Measurements from ENCODE around the gene MGLL. TPM values are rescaled to one million over a fixed set of nuclear protein-coding genes. Genes with fewer than 3 reads are reported as not detected.

MGLL gene
- total RNA-seq, 1 experiment from 2014 or later = 0.94 TPM

DNA sequence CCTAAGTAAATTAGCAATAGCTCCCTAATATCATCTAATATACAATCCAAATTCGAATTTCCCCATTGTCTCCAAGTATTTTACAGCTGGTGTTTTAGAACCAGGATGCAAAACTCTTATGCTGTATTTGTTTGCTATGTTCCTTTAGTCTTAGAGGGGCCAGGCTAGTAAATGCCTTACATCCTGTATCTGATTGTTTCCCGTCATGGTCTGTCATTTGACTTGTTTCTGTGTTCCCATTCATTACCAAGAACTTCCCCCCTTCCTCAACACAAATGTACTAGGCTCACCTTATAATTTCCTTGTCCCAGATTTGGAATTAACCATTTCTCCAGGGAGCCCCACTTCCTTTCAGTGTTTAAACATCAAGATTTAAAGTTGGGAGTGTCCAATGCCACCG is 95.4 kb downstream of the MGLL start:
- H3K4me1 Mint-ChIP-seq = peaks cover 27% of the 10 kb centered on the region
- ChIA-PET CTCF (no interaction called here), POLR2A (no interaction called here)
- H3K27me3 Mint-ChIP-seq (ENCODE audit: low read depth) = peaks cover 7% of the 10 kb centered on the region
- peaks cover 16% of the 10 kb centered on the region for H3K9me3 Mint-ChIP-seq
- no peak overlapping the region for H3K27ac Mint-ChIP-seq
- DNase-seq (ENCODE audit: low spot score) (no peak), ATAC-seq (no peak)
- TF ChIP-seq, protein P1, sequence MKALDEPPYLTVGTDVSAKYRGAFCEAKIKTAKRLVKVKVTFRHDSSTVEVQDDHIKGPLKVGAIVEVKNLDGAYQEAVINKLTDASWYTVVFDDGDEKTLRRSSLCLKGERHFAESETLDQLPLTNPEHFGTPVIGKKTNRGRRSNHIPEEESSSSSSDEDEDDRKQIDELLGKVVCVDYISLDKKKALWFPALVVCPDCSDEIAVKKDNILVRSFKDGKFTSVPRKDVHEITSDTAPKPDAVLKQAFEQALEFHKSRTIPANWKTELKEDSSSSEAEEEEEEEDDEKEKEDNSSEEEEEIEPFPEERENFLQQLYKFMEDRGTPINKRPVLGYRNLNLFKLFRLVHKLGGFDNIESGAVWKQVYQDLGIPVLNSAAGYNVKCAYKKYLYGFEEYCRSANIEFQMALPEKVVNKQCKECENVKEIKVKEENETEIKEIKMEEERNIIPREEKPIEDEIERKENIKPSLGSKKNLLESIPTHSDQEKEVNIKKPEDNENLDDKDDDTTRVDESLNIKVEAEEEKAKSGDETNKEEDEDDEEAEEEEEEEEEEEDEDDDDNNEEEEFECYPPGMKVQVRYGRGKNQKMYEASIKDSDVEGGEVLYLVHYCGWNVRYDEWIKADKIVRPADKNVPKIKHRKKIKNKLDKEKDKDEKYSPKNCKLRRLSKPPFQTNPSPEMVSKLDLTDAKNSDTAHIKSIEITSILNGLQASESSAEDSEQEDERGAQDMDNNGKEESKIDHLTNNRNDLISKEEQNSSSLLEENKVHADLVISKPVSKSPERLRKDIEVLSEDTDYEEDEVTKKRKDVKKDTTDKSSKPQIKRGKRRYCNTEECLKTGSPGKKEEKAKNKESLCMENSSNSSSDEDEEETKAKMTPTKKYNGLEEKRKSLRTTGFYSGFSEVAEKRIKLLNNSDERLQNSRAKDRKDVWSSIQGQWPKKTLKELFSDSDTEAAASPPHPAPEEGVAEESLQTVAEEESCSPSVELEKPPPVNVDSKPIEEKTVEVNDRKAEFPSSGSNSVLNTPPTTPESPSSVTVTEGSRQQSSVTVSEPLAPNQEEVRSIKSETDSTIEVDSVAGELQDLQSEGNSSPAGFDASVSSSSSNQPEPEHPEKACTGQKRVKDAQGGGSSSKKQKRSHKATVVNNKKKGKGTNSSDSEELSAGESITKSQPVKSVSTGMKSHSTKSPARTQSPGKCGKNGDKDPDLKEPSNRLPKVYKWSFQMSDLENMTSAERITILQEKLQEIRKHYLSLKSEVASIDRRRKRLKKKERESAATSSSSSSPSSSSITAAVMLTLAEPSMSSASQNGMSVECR (CRISPR knock-in tag; IDR thresholded peaks at IDR 0.05; ENCODE audit: borderline replicate concordance) = no peak
- TF ChIP-seq JAZF1 (CRISPR knock-in tag; IDR thresholded peaks at IDR 0.05) (no peak), ZNF317 (CRISPR knock-in tag; IDR thresholded peaks at IDR 0.05; ENCODE audit: borderline replicate concordance, low read depth) (no peak), ZNF416 (CRISPR knock-in tag; IDR thresholded peaks at IDR 0.05) (no peak), TEAD1 (CRISPR knock-in tag; IDR thresholded peaks at IDR 0.05) (no peak), TP53 (CRISPR knock-in tag; IDR thresholded peaks at IDR 0.05) (no peak), ZNF263 (CRISPR knock-in tag; IDR thresholded peaks at IDR 0.05; ENCODE audit: low read depth) (no peak), MYBL2 (CRISPR knock-in tag; IDR thresholded peaks at IDR 0.05) (no peak), ATF1 (CRISPR knock-in tag; IDR thresholded peaks at IDR 0.05) (no peak), PRRX2 (CRISPR knock-in tag; IDR thresholded peaks at IDR 0.05) (no peak)
- TF ChIP-seq, protein P2, sequence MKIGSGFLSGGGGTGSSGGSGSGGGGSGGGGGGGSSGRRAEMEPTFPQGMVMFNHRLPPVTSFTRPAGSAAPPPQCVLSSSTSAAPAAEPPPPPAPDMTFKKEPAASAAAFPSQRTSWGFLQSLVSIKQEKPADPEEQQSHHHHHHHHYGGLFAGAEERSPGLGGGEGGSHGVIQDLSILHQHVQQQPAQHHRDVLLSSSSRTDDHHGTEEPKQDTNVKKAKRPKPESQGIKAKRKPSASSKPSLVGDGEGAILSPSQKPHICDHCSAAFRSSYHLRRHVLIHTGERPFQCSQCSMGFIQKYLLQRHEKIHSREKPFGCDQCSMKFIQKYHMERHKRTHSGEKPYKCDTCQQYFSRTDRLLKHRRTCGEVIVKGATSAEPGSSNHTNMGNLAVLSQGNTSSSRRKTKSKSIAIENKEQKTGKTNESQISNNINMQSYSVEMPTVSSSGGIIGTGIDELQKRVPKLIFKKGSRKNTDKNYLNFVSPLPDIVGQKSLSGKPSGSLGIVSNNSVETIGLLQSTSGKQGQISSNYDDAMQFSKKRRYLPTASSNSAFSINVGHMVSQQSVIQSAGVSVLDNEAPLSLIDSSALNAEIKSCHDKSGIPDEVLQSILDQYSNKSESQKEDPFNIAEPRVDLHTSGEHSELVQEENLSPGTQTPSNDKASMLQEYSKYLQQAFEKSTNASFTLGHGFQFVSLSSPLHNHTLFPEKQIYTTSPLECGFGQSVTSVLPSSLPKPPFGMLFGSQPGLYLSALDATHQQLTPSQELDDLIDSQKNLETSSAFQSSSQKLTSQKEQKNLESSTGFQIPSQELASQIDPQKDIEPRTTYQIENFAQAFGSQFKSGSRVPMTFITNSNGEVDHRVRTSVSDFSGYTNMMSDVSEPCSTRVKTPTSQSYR (CRISPR knock-in tag; IDR thresholded peaks at IDR 0.05) = no peak
- no peak overlapping the region for H3K4me3 Mint-ChIP-seq
- peaks cover 8% of the 10 kb centered on the region; the same call in 1 of the 2 replicates for H3K36me3 Mint-ChIP-seq

DNA sequence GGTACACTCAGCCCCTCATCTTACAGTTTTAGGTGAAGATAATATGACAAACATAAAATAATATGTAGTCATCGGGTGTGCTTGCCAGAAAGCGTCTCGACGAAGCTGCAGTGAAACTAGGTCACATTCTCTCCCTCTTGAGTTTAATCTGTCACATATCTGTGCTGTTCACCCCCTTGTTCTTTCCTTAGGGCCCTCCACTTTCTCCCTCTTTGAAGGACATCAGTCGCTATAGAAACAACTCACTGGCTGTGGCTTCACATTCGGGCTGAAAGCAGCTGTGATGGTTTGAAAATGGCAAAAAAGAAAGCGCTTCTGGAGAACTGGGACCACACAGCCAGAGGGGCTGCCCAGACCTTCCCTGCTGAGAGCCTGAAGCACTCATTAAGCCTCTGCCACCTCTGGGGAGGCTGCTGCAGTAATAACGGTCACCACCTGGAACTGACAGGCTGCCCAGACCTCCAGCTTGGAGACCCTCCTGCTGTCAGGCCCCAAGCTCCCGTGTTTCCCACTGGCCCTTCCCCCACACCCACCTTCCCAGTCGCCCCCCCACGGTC is 99.2 kb downstream of the MGLL start:
- ATAC-seq (peak; percentile 66), DNase-seq (ENCODE audit: low spot score) (no peak)
- ChIA-PET POLR2A (no interaction called here), CTCF (interaction anchor here (0.9 to 1.5 kb wide), 6 partner anchors 9 to 148 kb away, joined by 3 to 7 read pairs (median 4); no protein-coding TSS in a partner anchor)
- no peak overlapping the region for H3K27ac Mint-ChIP-seq
- H3K9me3 Mint-ChIP-seq = peaks cover 16% of the 10 kb centered on the region
- H3K4me3 Mint-ChIP-seq = no peak overlapping the region
- peaks cover 8% of the 10 kb centered on the region; the same call in 1 of the 2 replicates for H3K36me3 Mint-ChIP-seq
- peaks cover 23% of the 10 kb centered on the region for H3K4me1 Mint-ChIP-seq
- peaks cover 7% of the 10 kb centered on the region for H3K27me3 Mint-ChIP-seq (ENCODE audit: low read depth)
- TF ChIP-seq PRRX2 (CRISPR knock-in tag; IDR thresholded peaks at IDR 0.05) (no peak), HMGA2 (CRISPR knock-in tag; IDR thresholded peaks at IDR 0.05) (no peak), TCF7 (CRISPR knock-in tag; IDR thresholded peaks at IDR 0.05; ENCODE audit: low read depth) (no peak), ZNF396 (CRISPR knock-in tag; IDR thresholded peaks at IDR 0.05; ENCODE audit: borderline replicate concordance) (no peak), ATF1 (CRISPR knock-in tag; IDR thresholded peaks at IDR 0.05) (no peak), CREM (CRISPR knock-in tag; IDR thresholded peaks at IDR 0.05) (no peak), GTF2I (CRISPR knock-in tag; conservative IDR thresholded peaks at IDR 0.05) (no peak), TEAD4 (CRISPR knock-in tag; IDR thresholded peaks at IDR 0.05) (no peak), NR3C1 (CRISPR knock-in tag; conservative IDR thresholded peaks at IDR 0.05; ENCODE audit: low read depth) (no peak), ZNF423 (CRISPR knock-in tag; IDR thresholded peaks at IDR 0.05) (no peak), NFE2L1 (CRISPR knock-in tag; IDR thresholded peaks at IDR 0.05) (no peak), CBFB (CRISPR knock-in tag; IDR thresholded peaks at IDR 0.05; ENCODE audit: low read depth) (no peak), ZNF121 (CRISPR knock-in tag; IDR thresholded peaks at IDR 0.05) (no peak)
- TF ChIP-seq, protein P3, sequence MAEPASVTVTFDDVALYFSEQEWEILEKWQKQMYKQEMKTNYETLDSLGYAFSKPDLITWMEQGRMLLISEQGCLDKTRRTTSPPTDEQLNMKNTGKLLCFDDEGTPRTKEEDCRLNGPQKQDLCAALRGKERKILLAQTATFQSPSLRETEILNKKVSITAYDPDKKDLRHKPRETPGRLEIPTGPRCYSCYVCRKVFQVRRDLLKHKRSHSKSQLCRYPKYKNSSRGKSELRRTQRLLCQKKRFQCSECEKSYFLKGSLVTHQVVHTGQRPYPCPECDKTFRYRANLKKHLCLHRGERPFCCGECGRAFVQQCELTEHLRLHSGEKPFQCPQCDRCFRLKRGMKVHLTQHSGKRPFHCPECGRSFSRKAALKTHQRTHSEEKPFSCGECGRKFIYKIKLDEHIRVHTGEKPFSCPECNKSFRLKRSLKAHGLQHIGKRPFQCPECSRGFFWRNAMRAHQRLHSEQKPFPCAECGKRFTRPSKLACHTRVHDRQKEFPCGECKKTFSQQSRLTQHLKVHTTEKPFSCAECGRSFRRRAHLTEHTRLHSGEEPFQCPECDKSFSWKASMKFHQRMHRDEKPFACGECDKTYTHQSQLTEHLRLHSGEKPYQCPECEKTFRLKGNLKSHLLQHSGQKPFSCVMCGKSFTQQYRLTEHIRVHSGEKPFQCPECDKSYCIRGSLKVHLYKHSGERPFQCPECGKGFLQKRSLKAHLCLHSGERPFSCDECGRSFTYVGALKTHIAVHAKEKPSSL (CRISPR knock-in tag; conservative IDR thresholded peaks at IDR 0.05) = no peak
- TF ChIP-seq, protein P4, sequence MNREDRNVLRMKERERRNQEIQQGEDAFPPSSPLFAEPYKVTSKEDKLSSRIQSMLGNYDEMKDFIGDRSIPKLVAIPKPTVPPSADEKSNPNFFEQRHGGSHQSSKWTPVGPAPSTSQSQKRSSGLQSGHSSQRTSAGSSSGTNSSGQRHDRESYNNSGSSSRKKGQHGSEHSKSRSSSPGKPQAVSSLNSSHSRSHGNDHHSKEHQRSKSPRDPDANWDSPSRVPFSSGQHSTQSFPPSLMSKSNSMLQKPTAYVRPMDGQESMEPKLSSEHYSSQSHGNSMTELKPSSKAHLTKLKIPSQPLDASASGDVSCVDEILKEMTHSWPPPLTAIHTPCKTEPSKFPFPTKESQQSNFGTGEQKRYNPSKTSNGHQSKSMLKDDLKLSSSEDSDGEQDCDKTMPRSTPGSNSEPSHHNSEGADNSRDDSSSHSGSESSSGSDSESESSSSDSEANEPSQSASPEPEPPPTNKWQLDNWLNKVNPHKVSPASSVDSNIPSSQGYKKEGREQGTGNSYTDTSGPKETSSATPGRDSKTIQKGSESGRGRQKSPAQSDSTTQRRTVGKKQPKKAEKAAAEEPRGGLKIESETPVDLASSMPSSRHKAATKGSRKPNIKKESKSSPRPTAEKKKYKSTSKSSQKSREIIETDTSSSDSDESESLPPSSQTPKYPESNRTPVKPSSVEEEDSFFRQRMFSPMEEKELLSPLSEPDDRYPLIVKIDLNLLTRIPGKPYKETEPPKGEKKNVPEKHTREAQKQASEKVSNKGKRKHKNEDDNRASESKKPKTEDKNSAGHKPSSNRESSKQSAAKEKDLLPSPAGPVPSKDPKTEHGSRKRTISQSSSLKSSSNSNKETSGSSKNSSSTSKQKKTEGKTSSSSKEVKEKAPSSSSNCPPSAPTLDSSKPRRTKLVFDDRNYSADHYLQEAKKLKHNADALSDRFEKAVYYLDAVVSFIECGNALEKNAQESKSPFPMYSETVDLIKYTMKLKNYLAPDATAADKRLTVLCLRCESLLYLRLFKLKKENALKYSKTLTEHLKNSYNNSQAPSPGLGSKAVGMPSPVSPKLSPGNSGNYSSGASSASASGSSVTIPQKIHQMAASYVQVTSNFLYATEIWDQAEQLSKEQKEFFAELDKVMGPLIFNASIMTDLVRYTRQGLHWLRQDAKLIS (CRISPR knock-in tag; IDR thresholded peaks at IDR 0.05; ENCODE audit: borderline replicate concordance) = no peak
